WERI-Rb-1 (cell line): Measurements from ENCODE around the gene SEPTIN14.
A peak's percentile ranks its signal among the peaks of the same experiment; 100 is the strongest.
"Not testable (repeated sequence)": the region's sequence is repeated elsewhere in the genome, so short reads cannot be mapped to it uniquely, and the experiment has no call there.

Source experiments
- DNase-seq: peaks from one replicate; pipeline ENCODE4 v3.0.0-alpha.2; 2020
- H3K27ac ChIP-seq: fragments of 250-450 bp; sonication (Bioruptor Pico); 2 replicates; pipeline ENCODE4 v1.5.1; 2020; ENCODE audit warnings: mild to moderate bottlenecking, moderate library complexity
- H3K27me3 ChIP-seq: fragments of 250-450 bp; sonication (Bioruptor Pico); 2 replicates; pipeline ENCODE4 v1.5.1; 2021; ENCODE audit warnings: mild to moderate bottlenecking, low read depth, moderate library complexity; ENCODE audit not compliant: insufficient read depth, severe bottlenecking
- H3K36me3 ChIP-seq: fragments of 250-450 bp; sonication (Bioruptor Pico); 2 replicates; pipeline ENCODE4 v1.5.1; 2020; ENCODE audit warnings: mild to moderate bottlenecking, moderate library complexity
- H3K4me3 ChIP-seq: 2 replicates; pipeline ENCODE4 v1.5.1; 2011; ENCODE audit warnings: low read depth, mild to moderate bottlenecking, control low read depth, low read length
- H3K9me3 ChIP-seq: fragments of 250-450 bp; sonication (Bioruptor Pico); 2 replicates; pipeline ENCODE4 v1.5.1; 2021; ENCODE audit warnings: mild to moderate bottlenecking, moderate library complexity; ENCODE audit not compliant: severe bottlenecking
- TF ChIP-seq, protein P1 (sequence below): IDR thresholded peaks from 2 replicates; pipeline ENCODE4 v1.5.1; 2011; ENCODE audit warnings: low read depth, mild to moderate bottlenecking, control low read depth, inconsistent platforms, low read length

Gene SEPTIN14

DNA sequence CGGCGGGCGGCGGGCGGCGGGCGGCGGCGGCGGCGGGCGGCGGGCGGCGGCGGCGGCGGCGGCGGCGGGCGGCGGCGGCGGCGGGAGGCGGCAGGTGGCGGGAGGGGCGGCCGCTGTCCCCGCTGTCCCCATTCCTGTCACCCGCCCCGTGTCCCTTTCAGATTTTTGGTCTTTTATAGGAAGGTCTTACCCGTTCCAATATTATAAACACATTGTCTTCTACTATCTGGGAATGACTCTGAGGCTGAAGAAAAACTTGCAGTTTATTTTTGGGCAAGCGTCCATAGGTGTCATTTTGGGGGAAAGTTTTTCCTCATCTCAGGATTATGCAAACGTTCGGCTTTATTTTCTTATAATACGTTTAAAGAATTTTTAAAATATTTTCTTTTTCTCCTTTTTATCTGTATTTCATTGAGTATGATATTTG is 25.3 kb upstream of the SEPTIN14 start:
- Histone ChIP-seq H3K27ac (peak overlapping the region; percentile 85), H3K27me3 (no peaks in the 10 kb centered on the region), H3K9me3 (no peaks in the 10 kb centered on the region), H3K36me3 (no peaks in the 10 kb centered on the region; the same call in none of the 2 replicates), H3K4me3 (peak overlapping the region; percentile 64)
- no peak for DNase-seq
- TF ChIP-seq, protein P1, sequence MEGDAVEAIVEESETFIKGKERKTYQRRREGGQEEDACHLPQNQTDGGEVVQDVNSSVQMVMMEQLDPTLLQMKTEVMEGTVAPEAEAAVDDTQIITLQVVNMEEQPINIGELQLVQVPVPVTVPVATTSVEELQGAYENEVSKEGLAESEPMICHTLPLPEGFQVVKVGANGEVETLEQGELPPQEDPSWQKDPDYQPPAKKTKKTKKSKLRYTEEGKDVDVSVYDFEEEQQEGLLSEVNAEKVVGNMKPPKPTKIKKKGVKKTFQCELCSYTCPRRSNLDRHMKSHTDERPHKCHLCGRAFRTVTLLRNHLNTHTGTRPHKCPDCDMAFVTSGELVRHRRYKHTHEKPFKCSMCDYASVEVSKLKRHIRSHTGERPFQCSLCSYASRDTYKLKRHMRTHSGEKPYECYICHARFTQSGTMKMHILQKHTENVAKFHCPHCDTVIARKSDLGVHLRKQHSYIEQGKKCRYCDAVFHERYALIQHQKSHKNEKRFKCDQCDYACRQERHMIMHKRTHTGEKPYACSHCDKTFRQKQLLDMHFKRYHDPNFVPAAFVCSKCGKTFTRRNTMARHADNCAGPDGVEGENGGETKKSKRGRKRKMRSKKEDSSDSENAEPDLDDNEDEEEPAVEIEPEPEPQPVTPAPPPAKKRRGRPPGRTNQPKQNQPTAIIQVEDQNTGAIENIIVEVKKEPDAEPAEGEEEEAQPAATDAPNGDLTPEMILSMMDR: no peak

DNA sequence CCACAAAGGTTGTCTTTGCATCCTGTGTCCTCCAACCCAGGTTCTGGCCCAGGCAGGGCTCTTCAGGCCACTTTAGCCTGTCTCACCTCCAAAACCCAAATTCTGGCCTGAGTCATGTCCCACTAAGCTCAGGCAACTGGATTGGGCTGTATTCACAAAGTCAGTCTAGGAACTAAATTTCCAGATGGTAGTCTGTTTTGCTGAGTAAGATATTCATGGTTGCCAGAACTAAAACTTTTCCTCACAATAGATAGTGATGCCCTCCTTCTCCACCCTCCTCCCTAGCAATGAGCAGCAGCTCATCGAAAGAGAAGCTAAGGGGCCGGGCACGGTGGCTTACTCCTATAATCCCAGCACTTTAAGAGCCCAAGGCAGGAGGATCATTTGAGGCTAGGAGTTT is 21.8 kb upstream of the SEPTIN14 start:
- Histone ChIP-seq H3K36me3 (no peaks in the 10 kb centered on the region; the same call in 1 of the 2 replicates), H3K27ac (no peak overlapping the region), H3K9me3 (no peaks in the 10 kb centered on the region), H3K4me3 (no peak overlapping the region), H3K27me3 (no peaks in the 10 kb centered on the region)
- DNase-seq: no peak
- TF ChIP-seq, protein P1: no peak

DNA sequence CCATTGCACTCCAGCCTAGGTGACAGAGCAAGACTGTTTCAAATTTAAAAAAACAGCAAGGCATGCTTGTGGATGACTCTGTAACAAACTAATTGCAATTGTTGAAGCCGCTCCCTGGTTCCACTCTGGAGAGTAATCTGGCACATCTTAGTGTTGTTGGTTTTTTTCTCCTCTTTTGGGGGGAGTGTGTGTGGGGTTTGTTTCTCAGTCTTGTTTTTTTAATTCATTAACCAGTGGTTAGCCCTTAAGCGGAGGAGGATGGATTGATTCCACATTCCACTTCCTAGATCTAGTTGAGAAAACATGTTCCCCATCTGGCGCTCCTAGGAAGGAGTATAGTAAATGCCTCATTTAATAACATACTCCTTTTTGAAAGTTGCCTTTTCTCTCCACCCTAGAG is 16.1 kb upstream of the SEPTIN14 start:
- H3K9me3 ChIP-seq: no peaks in the 10 kb centered on the region
- TF ChIP-seq, protein P1: no peak
- no peak overlapping the region for H3K4me3 ChIP-seq

GRCh38 chr7:55877308-55877707 is 14.8 kb upstream of the SEPTIN14 start:
- TF ChIP-seq, protein P1: no peak
- DNase-seq: no peak
- Histone ChIP-seq H3K36me3 (no peaks in the 10 kb centered on the region), H3K9me3 (no peaks in the 10 kb centered on the region), H3K27me3 (no peaks in the 10 kb centered on the region), H3K27ac (no peak overlapping the region), H3K4me3 (no peak overlapping the region)

More for the DNA sequence above, 16.1 kb upstream of the SEPTIN14 start:
- no peak for DNase-seq
- Histone ChIP-seq H3K36me3 (no peaks in the 10 kb centered on the region), H3K27ac (no peak overlapping the region), H3K27me3 (no peaks in the 10 kb centered on the region)

- no peak for DNase-seq
- TF ChIP-seq, protein P1: no peak
Measured at GRCh38 chr7:55873765-55874164, 11.2 kb upstream of the SEPTIN14 start.

DNA sequence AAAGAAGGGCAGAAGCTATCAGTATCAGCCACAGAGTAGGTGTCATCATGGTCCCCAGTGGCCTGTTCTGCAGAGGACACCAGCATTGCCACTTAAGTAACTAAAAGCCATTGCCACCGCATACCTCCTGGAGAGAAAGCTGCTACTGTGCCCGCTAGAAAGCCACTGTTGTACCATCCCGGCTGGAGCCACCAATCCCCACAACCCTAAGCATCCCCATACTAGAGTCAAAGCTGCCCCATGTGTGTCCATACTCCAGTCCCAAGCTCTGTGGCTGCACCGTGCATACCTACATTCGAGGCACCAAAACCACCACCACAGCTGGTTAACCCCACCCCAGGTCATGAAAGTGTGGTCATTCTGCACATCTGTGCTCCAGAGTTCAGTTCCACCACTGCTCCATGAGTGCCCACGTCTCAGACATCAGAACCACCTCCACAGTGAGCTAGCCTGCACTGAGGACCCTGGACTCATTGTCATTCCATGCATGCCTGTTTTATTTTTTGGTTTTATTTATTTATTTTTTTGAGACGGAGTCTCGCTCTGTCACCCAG is 9.5 kb upstream of the SEPTIN14 start:
- Histone ChIP-seq H3K27ac (no peak overlapping the region), H3K9me3 (peaks cover 4% of the 10 kb centered on the region), H3K36me3 (no peaks in the 10 kb centered on the region), H3K27me3 (no peaks in the 10 kb centered on the region), H3K4me3 (no peak overlapping the region)
- TF ChIP-seq, protein P1: no peak
- DNase-seq: no peak

More at GRCh38 chr7:55873765-55874164, 11.2 kb upstream of the SEPTIN14 start:
- H3K27me3 ChIP-seq: no peaks in the 10 kb centered on the region
- H3K27ac ChIP-seq: no peak overlapping the region
- no peaks in the 10 kb centered on the region for H3K9me3 ChIP-seq
- no peak overlapping the region for H3K4me3 ChIP-seq
- H3K36me3 ChIP-seq: no peaks in the 10 kb centered on the region

- DNase-seq, H3K27ac ChIP-seq, H3K4me3 ChIP-seq, H3K36me3 ChIP-seq, H3K9me3 ChIP-seq, H3K27me3 ChIP-seq: not testable (repeated sequence)
Measured at GRCh38 chr7:55868989-55869388, 6.4 kb upstream of the SEPTIN14 start.

DNA sequence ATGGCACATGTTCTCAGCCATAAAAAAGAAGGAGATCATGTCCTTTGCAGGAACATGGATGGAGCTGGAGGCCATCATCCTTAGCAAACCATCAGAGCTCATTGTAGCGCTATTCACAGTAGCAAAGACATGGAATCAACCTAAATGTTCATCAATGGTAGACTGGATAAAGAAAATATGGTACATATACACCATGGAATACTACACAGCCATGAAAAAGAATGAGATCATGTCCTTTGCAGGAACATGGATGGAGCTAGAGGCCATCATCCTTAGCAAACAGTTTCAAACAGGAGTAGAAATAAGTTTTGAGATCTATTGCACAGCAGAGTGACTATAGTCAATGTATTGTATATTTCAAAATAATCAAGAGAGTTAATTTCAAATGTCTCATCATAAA is 17.4 kb downstream of the SEPTIN14 start:
- H3K4me3 ChIP-seq, H3K27me3 ChIP-seq, H3K9me3 ChIP-seq, DNase-seq, H3K27ac ChIP-seq, H3K36me3 ChIP-seq: not testable (repeated sequence)
